OCI-LY7 (cell line): Measurements from ENCODE around the gene KCTD13. TPM values are rescaled to one million over a fixed set of nuclear protein-coding genes. Genes with fewer than 3 reads are reported as not detected.

Experiments
- BruUV-seq: library from RNA; stranded (reverse); fragments of 400-500 nt; replicated peaks from 2 replicates; lab custom pipeline; 2021; lab: Mats Ljungman, UMichigan
- CTCF ChIA-PET: fragments of 300-600 bp; sonication (Branson Sonifier 250); formaldehyde crosslinking; loops from one replicate; lab custom pipeline; 2022; ENCODE audit warnings: antibody characterized with exemption; ENCODE audit not compliant: unreplicated experiment; lab: Charles Lee
- POLR2A ChIA-PET: fragments of 300-600 bp; sonication (Branson Sonifier 250); formaldehyde crosslinking; loops from one replicate; lab custom pipeline; 2022; ENCODE audit warnings: antibody characterized with exemption; lab: Charles Lee
- DNase-seq: peaks from one replicate; pipeline ENCODE4 v3.0.0-alpha.2; 2015; ENCODE audit warnings: low spot score
- H2AFZ ChIP-seq: fragments of 200-600 bp; sonication (generic), shearing (Covaris generic); 2 replicates; pipeline ENCODE4 v1.6.1; 2014; ENCODE audit warnings: mild to moderate bottlenecking, antibody characterized with exemption, low read length, moderate library complexity
- H3K27ac ChIP-seq: fragments of 200-600 bp; sonication (generic); 2 replicates; pipeline ENCODE4 v1.5.1; 2014; ENCODE audit warnings: mixed run types, low read depth, mild to moderate bottlenecking, moderate library complexity, low read length, inconsistent platforms; ENCODE audit not compliant: poor library complexity, severe bottlenecking
- H3K36me3 ChIP-seq: fragments of 200-600 bp; sonication (generic); 2 replicates; pipeline ENCODE4 v1.6.1; 2014; ENCODE audit warnings: mild to moderate bottlenecking, antibody characterized with exemption, low read length, moderate library complexity, mixed read lengths; ENCODE audit not compliant: insufficient read depth
- H3K4me1 ChIP-seq: fragments of 200-600 bp; sonication (generic); 2 replicates; pipeline ENCODE4 v1.5.1; 2014; ENCODE audit warnings: mild to moderate bottlenecking, low read length; ENCODE audit not compliant: insufficient read depth, poor library complexity, severe bottlenecking
- H3K4me2 ChIP-seq: fragments of 200-600 bp; sonication (generic); 2 replicates; pipeline ENCODE4 v1.6.1; 2014; ENCODE audit warnings: mild to moderate bottlenecking, low read length
- H3K4me3 ChIP-seq: fragments of 200-600 bp; sonication (generic); 2 replicates; pipeline ENCODE4 v1.5.1; 2014; ENCODE audit warnings: mild to moderate bottlenecking, low read depth, low read length; ENCODE audit not compliant: poor library complexity, severe bottlenecking
- H3K79me2 ChIP-seq: fragments of 200-600 bp; sonication (generic); 2 replicates; pipeline ENCODE4 v1.6.1; 2016; ENCODE audit warnings: low read depth, mild to moderate bottlenecking, low read length, moderate library complexity, mixed read lengths; ENCODE audit not compliant: insufficient read depth
- H3K9me2 ChIP-seq: fragments of 200-600 bp; sonication (generic); 2 replicates; pipeline ENCODE4 v1.6.1; 2016; ENCODE audit warnings: mild to moderate bottlenecking, low read length, mixed read lengths; ENCODE audit not compliant: insufficient read depth
- H3K9me3 ChIP-seq: fragments of 200-600 bp; sonication (generic); 2 replicates; pipeline ENCODE4 v1.6.1; 2014; ENCODE audit warnings: mild to moderate bottlenecking, mixed run types, low read length, mixed read lengths
- H4K20me1 ChIP-seq: fragments of 200-600 bp; sonication (generic); 2 replicates; pipeline ENCODE4 v1.6.1; 2014; ENCODE audit warnings: mild to moderate bottlenecking, antibody characterized with exemption, low read length, moderate library complexity, mixed read lengths; ENCODE audit not compliant: insufficient read depth
- CTCF ChIP-seq: fragments of 200-600 bp; sonication (generic); conservative IDR thresholded peaks from 2 replicates; pipeline ENCODE4 v1.5.1; 2014; ENCODE audit warnings: mild to moderate bottlenecking, antibody characterized with exemption, low read length, moderate library complexity, mixed read lengths
- EZH2phosphoT487 ChIP-seq: fragments of 200-600 bp; sonication (generic); IDR thresholded peaks from 2 replicates; pipeline ENCODE4 v1.6.1; 2018; ENCODE audit warnings: low read depth, borderline replicate concordance, mild to moderate bottlenecking, mixed run types, antibody characterized with exemption, low read length, moderate library complexity, mixed read lengths
- intact Hi-C: fragments of 100-400 bp; cut with micrococcal nuclease; formaldehyde crosslinking; loops from one replicate; pipeline ENCODE4 v1.10.0; 2022; ENCODE audit not compliant: unreplicated experiment
- total RNA-seq, 2 experiments: library from RNA; depleted of rRNA in 1 of 2; stranded (reverse); fragments of >200 nt in 1 of 2; shearing (Covaris generic) in 1 of 2; gene quantifications; 2 replicates each; pipeline ENCODE4 v1.2.3, GENCODE V29; 2014 to 2022

KCTD13 gene
- total RNA-seq, 2 experiments from 2014 or later: 15.9 to 48.0 TPM

GRCh38 chr16:29898804-29899515 lies 27.1 kb downstream of the KCTD13 start:
- no peaks in the 10 kb centered on the region for H3K9me3 ChIP-seq
- ChIA-PET CTCF (interaction anchor here (0.6 kb wide), 1 partner anchor 29 kb away, joined by 4 read pairs; no protein-coding TSS in a partner anchor), POLR2A (interaction anchor here (0.6 kb wide), 1 partner anchor 160 kb away, joined by 4 read pairs; no protein-coding TSS in a partner anchor)
- intact Hi-C loops: no loop called here
- TF ChIP-seq CTCF: no peak
- H3K4me1 ChIP-seq: no peaks in the 10 kb centered on the region
- no peaks in the 10 kb centered on the region for H3K36me3 ChIP-seq
- no peak for DNase-seq
- no peaks in the 10 kb centered on the region for H3K79me2 ChIP-seq
- H3K4me2 ChIP-seq: no peak overlapping the region
- H3K4me3 ChIP-seq: no peak overlapping the region
- H3K27ac ChIP-seq: no peak overlapping the region
- H2AFZ ChIP-seq: no peak overlapping the region
- BruUV-seq: no TSS peak
- H3K9me2 ChIP-seq: no peaks in the 10 kb centered on the region
- no peaks in the 10 kb centered on the region for H4K20me1 ChIP-seq

- H2AFZ ChIP-seq: no peak overlapping the region
- ChIA-PET CTCF (interaction anchor here (0.6 kb wide), 1 partner anchor 30 kb away, joined by 4 read pairs; no protein-coding TSS in a partner anchor), POLR2A (interaction anchor here (0.6 kb wide), 1 partner anchor 163 kb away, joined by 6 read pairs; no protein-coding TSS in a partner anchor)
- no peak overlapping the region for H3K4me3 ChIP-seq
- DNase-seq: no peak
- H3K4me2 ChIP-seq: no peak overlapping the region
- BruUV-seq: no TSS peak
- no peaks in the 10 kb centered on the region for H3K36me3 ChIP-seq
- no peaks in the 10 kb centered on the region for H3K9me2 ChIP-seq
- TF ChIP-seq CTCF (no peak), EZH2phosphoT487 (no peak)
- no peaks in the 10 kb centered on the region for H3K9me3 ChIP-seq
- H3K27ac ChIP-seq: no peak overlapping the region
- H3K79me2 ChIP-seq: no peaks in the 10 kb centered on the region
- intact Hi-C loops: no loop called here
- no peaks in the 10 kb centered on the region for H4K20me1 ChIP-seq
- no peaks in the 10 kb centered on the region for H3K4me1 ChIP-seq
Measured at GRCh38 chr16:29898135-29898803, 27.8 kb downstream of the KCTD13 start.

GRCh38 chr16:29897333-29897732 lies 28.7 kb downstream of the KCTD13 start:
- H2AFZ ChIP-seq: no peak overlapping the region
- H3K79me2 ChIP-seq: no peaks in the 10 kb centered on the region
- H3K4me1 ChIP-seq: no peaks in the 10 kb centered on the region
- H3K9me3 ChIP-seq: no peaks in the 10 kb centered on the region
- H3K36me3 ChIP-seq: no peaks in the 10 kb centered on the region
- H4K20me1 ChIP-seq: no peaks in the 10 kb centered on the region
- intact Hi-C loops: no loop called here
- no TSS peak for BruUV-seq
- DNase-seq: no peak
- no peaks in the 10 kb centered on the region for H3K9me2 ChIP-seq
- no peak overlapping the region for H3K4me2 ChIP-seq
- H3K27ac ChIP-seq: no peak overlapping the region
- TF ChIP-seq CTCF: no peak
- TF ChIP-seq EZH2phosphoT487: no peak
- no peak overlapping the region for H3K4me3 ChIP-seq
- CTCF ChIA-PET: no interaction called here
- POLR2A ChIA-PET: no interaction called here
